ENCODE measurements around the gene DNMT3B. TPM values are rescaled to one million over a fixed set of nuclear protein-coding genes. Genes with fewer than 3 reads are reported as not detected.

The DNMT3B gene
- total and polyA plus RNA-seq, 12 donors, result 0.27 to 1.8 (median 0.68) TPM

DNA sequence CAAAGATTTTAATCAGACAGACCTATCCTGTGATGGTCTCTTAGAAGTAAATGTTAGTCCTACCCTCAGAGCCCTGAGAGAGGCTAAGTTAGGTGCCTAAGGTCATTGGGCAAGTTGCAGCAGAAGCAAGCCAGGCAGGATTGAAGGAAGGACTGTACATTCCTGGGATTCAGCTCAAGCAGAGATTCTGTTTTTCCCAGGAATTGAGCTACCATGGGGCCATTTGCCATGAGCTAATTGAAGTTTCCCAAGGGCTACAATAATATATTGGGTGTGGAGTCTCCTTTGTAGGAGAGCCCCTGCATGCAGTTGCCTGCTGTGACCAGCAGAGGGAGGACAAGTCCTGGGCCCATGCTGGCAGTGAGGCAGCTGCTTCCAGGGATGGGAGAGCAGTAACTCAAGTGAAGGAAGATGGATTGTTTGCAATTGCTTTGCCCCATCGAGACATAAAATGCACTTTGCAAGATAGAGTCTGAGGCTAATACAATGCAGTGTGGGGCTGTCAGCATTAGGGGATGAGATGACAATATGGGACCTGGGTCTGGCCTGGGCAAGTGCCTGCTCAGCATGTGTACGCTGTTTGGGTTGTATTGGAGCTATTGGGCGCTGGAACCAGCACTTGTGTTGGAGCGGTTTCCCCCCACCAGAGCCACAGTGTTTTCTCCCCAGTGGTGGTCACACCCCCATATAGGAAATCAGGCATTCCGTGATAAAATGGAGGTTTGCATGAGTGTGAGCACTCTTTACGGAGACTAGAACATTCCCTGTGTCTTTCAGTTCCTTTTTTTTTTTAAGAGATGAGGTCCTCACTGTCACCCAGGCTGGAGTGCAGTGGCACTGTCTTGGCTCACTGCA is 27.9 kb downstream of the DNMT3B start:
- ATAC-seq, result peak; percentile 77 to 92 (median 87)
- WGBS, 2 donors, result 67 to 73% methylated on average over 6 of the region's 6 CpGs
- intact Hi-C loops (cut with DNase I), result loop anchor here in 9 of 10 donors (5.0 to 10.0 kb wide), 8 partner anchors 102 to 515 kb away; no protein-coding TSS in a partner anchor
- no peaks in the 10 kb centered on the region for H3K27me3 ChIP-seq
- peaks cover 0 to 21% (median 10%) of the 10 kb centered on the region in 9 donors for H3K4me1 ChIP-seq
- no peak overlapping the region for H3K4me3 ChIP-seq
- DNase-seq, result peak; percentile 70 to 71
- TF ChIP-seq CTCF (IDR thresholded peaks at IDR 0.05), result peak; percentile 96 to 99 (median 98)
- peaks cover 0 to 38% (median 4%) of the 10 kb centered on the region in 9 donors for H3K36me3 ChIP-seq
- no peaks in the 10 kb centered on the region for H3K9me3 ChIP-seq
- no peak overlapping the region for H3K27ac ChIP-seq

- Histone ChIP-seq H3K9me3 (no peaks in the 10 kb centered on the region), H3K4me3 (no peak overlapping the region), H3K27me3 (no peaks in the 10 kb centered on the region), H3K36me3 (peaks cover 0 to 42% (median 4%) of the 10 kb centered on the region in 9 donors), H3K4me1 (peaks cover 0 to 21% (median 10%) of the 10 kb centered on the region in 9 donors), H3K27ac (no peak overlapping the region)
- no peak for TF ChIP-seq CTCF (IDR thresholded peaks at IDR 0.05)
- intact Hi-C loops (cut with DNase I), result loop anchor here in 9 of 10 donors (5.0 to 10.0 kb wide), 7 partner anchors 102 to 514 kb away; no protein-coding TSS in a partner anchor
- 96% methylated on average over 3 of the region's 3 CpGs for WGBS, 2 donors
- no peak for DNase-seq
- ATAC-seq, result no peak
Observed at GRCh38 chr20:32790751-32791057, 28.5 kb downstream of the DNMT3B start.

GRCh38 chr20:32792316-32792715 is 30.1 kb downstream of the DNMT3B start:
- WGBS, 2 donors, result 57 to 64% methylated on average over 3 of the region's 3 CpGs
- ATAC-seq, result peak in 4 of 8 donors; percentile 52 to 86 (median 68)
- Histone ChIP-seq H3K27ac (no peak overlapping the region), H3K4me1 (peaks cover 0 to 21% (median 10%) of the 10 kb centered on the region in 9 donors), H3K27me3 (no peaks in the 10 kb centered on the region), H3K36me3 (peaks cover 0 to 39% (median 0%) of the 10 kb centered on the region in 9 donors), H3K9me3 (no peaks in the 10 kb centered on the region), H3K4me3 (no peak overlapping the region)
- intact Hi-C loops (cut with DNase I), result loop anchor here in 9 of 10 donors (5.0 to 10.0 kb wide), 7 partner anchors 100 to 512 kb away; no protein-coding TSS in a partner anchor
- no peak for TF ChIP-seq CTCF (IDR thresholded peaks at IDR 0.05)
- no peak for DNase-seq

DNA sequence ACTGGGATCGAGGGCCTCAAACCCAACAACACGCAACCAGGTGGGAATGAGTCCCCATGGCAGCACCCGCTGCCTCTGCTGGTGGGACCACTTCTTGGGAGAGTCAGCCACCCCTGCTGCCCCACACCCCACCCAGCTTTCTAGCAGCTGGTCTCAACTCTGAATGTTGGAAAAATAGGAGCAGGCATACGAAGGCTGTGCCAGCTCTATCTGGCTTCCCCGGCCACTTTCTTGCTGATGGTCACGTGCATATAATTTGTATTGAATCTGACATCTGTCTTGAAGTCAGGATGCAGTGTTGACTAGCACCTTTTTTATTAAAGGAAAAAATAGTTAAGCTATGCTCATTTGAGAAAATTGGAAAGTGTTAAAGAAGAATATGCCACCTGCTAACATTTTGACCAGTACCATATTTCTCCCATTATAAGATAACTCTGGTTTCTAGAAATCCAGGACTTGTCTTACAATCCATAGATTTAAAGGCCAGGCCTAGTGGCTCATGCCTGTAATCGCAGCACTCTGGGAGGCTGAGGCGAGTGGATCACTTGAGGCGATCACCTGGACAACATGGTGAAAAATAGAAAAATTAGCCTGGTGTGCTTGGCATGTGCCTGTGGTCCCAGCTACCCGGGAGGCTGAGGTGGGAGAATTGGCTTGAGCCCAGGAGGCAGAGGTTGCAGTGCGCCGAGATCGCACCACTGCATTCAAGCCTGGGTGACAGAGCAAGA is 30.7 kb downstream of the DNMT3B start:
- ATAC-seq (peak in 1 of 8 donors; percentile 10), DNase-seq (no peak)
- Histone ChIP-seq H3K27ac (no peak overlapping the region), H3K9me3 (no peaks in the 10 kb centered on the region), H3K4me3 (no peak overlapping the region), H3K4me1 (peaks cover 0 to 21% (median 10%) of the 10 kb centered on the region in 9 donors), H3K36me3 (peaks cover 0 to 34% (median 0%) of the 10 kb centered on the region in 9 donors), H3K27me3 (no peaks in the 10 kb centered on the region)
- TF ChIP-seq CTCF (IDR thresholded peaks at IDR 0.05), result no peak
- 71 to 73% methylated on average over 13 of the region's 13 CpGs for WGBS, 2 donors
- intact Hi-C loops (cut with DNase I), result loop anchor here in 9 of 10 donors (5.0 to 10.0 kb wide), 7 partner anchors 99 to 512 kb away; no protein-coding TSS in a partner anchor
